Astrocyte of the spinal cord (primary cell): ENCODE results near the gene NEK9.
"Not testable (repeated sequence)": the region's sequence is repeated elsewhere in the genome, so short reads cannot be mapped to it uniquely, and the experiment has no call there.

Experiments used
- DNase-seq: peaks from one replicate; pipeline ENCODE4 v3.0.0; 2011; ENCODE audit warnings: low read depth, low spot score
- H3K4me3 ChIP-seq: 2 replicates; pipeline ENCODE4 v1.5.1; 2011; ENCODE audit warnings: low read depth, mild to moderate bottlenecking, low read length, moderate library complexity
- CTCF ChIP-seq: IDR thresholded peaks from 2 replicates; pipeline ENCODE4 v1.5.1; 2012; ENCODE audit warnings: low read depth, mild to moderate bottlenecking, low read length, inconsistent platforms
- in situ Hi-C: cut with HindIII; loops from 2 replicates; pipeline ENCODE4 v1.10.0; 2017; ENCODE audit warnings: low sequenced_read_pairs

NEK9 gene

GRCh38 chr14:75127903-75128595 is 1.2 kb upstream of the NEK9 start:
- peak overlapping the region; percentile 53 for H3K4me3 ChIP-seq
- in situ Hi-C loops: loop anchor here (10.0 kb wide), 1 partner anchor 177 kb away; no protein-coding TSS in a partner anchor
- no peak for DNase-seq
- TF ChIP-seq CTCF: no peak

GRCh38 chr14:75127474-75127820 is 599 bp upstream of the NEK9 start:
- DNase-seq: not testable (repeated sequence)
- in situ Hi-C loops: loop anchor here (10.0 kb wide), 1 partner anchor 177 kb away; no protein-coding TSS in a partner anchor
- peak overlapping the region; percentile 53 for H3K4me3 ChIP-seq

- TF ChIP-seq CTCF: no peak
- peak overlapping the region; percentile 53 for H3K4me3 ChIP-seq
- in situ Hi-C loops: loop anchor here (10.0 kb wide), 1 partner anchor 179 kb away; no protein-coding TSS in a partner anchor
- DNase-seq: peak; percentile 20
These were observed 715 bp downstream of the NEK9 start for GRCh38 chr14:75126121-75126544.

GRCh38 chr14:75125617-75126016 is 1.2 kb downstream of the NEK9 start:
- in situ Hi-C loops: loop anchor here (10.0 kb wide), 1 partner anchor 179 kb away; no protein-coding TSS in a partner anchor
- no peak for TF ChIP-seq CTCF
- peak; percentile 76 for DNase-seq
- peak overlapping the region; percentile 53 for H3K4me3 ChIP-seq

- no peak overlapping the region for H3K4me3 ChIP-seq
- in situ Hi-C loops: loop anchor here (10.0 kb wide), 1 partner anchor 181 kb away; no protein-coding TSS in a partner anchor
- no peak for TF ChIP-seq CTCF
- peak; percentile 80 for DNase-seq
These were observed 2.9 kb downstream of the NEK9 start for GRCh38 chr14:75123991-75124390.

- DNase-seq: no peak
- H3K4me3 ChIP-seq: no peak overlapping the region
- TF ChIP-seq CTCF: no peak
- in situ Hi-C loops: loop anchor here (10.0 kb wide), 1 partner anchor 183 kb away; no protein-coding TSS in a partner anchor
These were observed 5.3 kb downstream of the NEK9 start for GRCh38 chr14:75121552-75121951.

GRCh38 chr14:75120541-75121291 is 6.1 kb downstream of the NEK9 start:
- DNase-seq: no peak
- no peak for TF ChIP-seq CTCF
- H3K4me3 ChIP-seq: no peak overlapping the region
- in situ Hi-C loops: loop anchor here (10.0 kb wide), 1 partner anchor 184 kb away; no protein-coding TSS in a partner anchor
